Activated gamma-delta T cell (primary cell): ENCODE data around the gene USP37.

ENCODE experiments used
- DNase-seq: peaks from one replicate; lab custom pipeline; 2025; lab: John Stamatoyannopoulos, UW

USP37 gene

GRCh38 chr2:218431878-218432277, 136.3 kb downstream of the USP37 start:
- DNase-seq = no peak

GRCh38 chr2:218430721-218431120, 137.4 kb downstream of the USP37 start:
- no peak for DNase-seq

GRCh38 chr2:218429911-218430692, 138.0 kb downstream of the USP37 start:
- no peak for DNase-seq

GRCh38 chr2:218428846-218429558, 139.1 kb downstream of the USP37 start:
- no peak for DNase-seq

GRCh38 chr2:218427741-218428140, 140.4 kb downstream of the USP37 start:
- DNase-seq = no peak

- DNase-seq = no peak
These were observed 142.6 kb downstream of the USP37 start for GRCh38 chr2:218425531-218425930.

GRCh38 chr2:218423584-218423983, 144.6 kb downstream of the USP37 start:
- no peak for DNase-seq

- DNase-seq = no peak
These were observed 145.6 kb downstream of the USP37 start for GRCh38 chr2:218422403-218423086.

- no peak for DNase-seq
These were observed 147.1 kb downstream of the USP37 start for GRCh38 chr2:218421027-218421426.

GRCh38 chr2:218419630-218420216, 148.4 kb downstream of the USP37 start:
- no peak for DNase-seq

GRCh38 chr2:218418717-218419458, 149.3 kb downstream of the USP37 start, which contains the start of gene VIL1:
VIL1 (plus strand) TSS chr2:218419123; CDS start chr2:218423779, 4,656 bp downstream.
- no peak for DNase-seq

- DNase-seq = no peak
These were observed 149.8 kb downstream of the USP37 start for GRCh38 chr2:218418321-218418716.

GRCh38 chr2:218407717-218408116, 160.4 kb downstream of the USP37 start:
- DNase-seq = no peak

GRCh38 chr2:218406949-218407618, 161.1 kb downstream of the USP37 start:
- peak; percentile 30 for DNase-seq

- peak; percentile 95 for DNase-seq
These were observed 161.8 kb downstream of the USP37 start for GRCh38 chr2:218406209-218406948.

GRCh38 chr2:218405746-218406208, 162.4 kb downstream of the USP37 start:
- no peak for DNase-seq

GRCh38 chr2:218405086-218405745, 162.9 kb downstream of the USP37 start:
- no peak for DNase-seq

GRCh38 chr2:218404351-218405085, 163.6 kb downstream of the USP37 start:
- DNase-seq = no peak

GRCh38 chr2:218403810-218404209, 164.3 kb downstream of the USP37 start:
- DNase-seq = no peak
